PFSK-1 (cell line): Measurements from ENCODE around the gene RNASE1.

ENCODE experiments used
- FOXP2 ChIP-seq: optimal IDR thresholded peaks from 2 replicates; pipeline ENCODE3; 2011; ENCODE audit warnings: borderline replicate concordance, control low read depth, inconsistent platforms; ENCODE audit not compliant: insufficient read depth; ENCODE audit errors: extremely low read length, extremely low read depth
- POLR2AphosphoS5 ChIP-seq: IDR thresholded peaks from 2 replicates; pipeline ENCODE4 v1.6.1; 2012; ENCODE audit warnings: low read depth, mild to moderate bottlenecking, control low read depth, low read length, moderate library complexity
- REST ChIP-seq, 2 experiments: IDR thresholded peaks; 2 replicates each; pipeline versions ENCODE4 v1.6.1 to v1.8.0; 2011 to 2012; ENCODE audit warnings: low read depth in 2 of 2, low read length in 2 of 2, control low read depth in 1 of 2, inconsistent platforms in 1 of 2, mild to moderate bottlenecking in 1 of 2, moderate library complexity in 1 of 2; ENCODE audit not compliant: insufficient read depth in 1 of 2
- SIN3A ChIP-seq: IDR thresholded peaks from 2 replicates; pipeline ENCODE4 v1.6.1; 2012; ENCODE audit warnings: mild to moderate bottlenecking, low read length, moderate library complexity, borderline replicate concordance; ENCODE audit not compliant: insufficient read depth
- TAF1 ChIP-seq: IDR thresholded peaks from 2 replicates; pipeline ENCODE4 v1.6.1; 2012; ENCODE audit warnings: low read length, control low read depth, borderline replicate concordance; ENCODE audit not compliant: insufficient read depth

The RNASE1 gene

GRCh38 chr14:20781803-20782202 is 20.8 kb downstream of the RNASE1 start:
- TF ChIP-seq TAF1 (no peak), POLR2AphosphoS5 (no peak), SIN3A (no peak), FOXP2 (no peak), REST (IDR thresholded peaks at IDR 0.05; ENCODE audit: insufficient read depth in 1 of 2, low read depth in 2 of 2, low read length in 2 of 2) (no peak)

- TF ChIP-seq TAF1 (no peak), POLR2AphosphoS5 (no peak)
Observed at GRCh38 chr14:20775901-20776300, 26.7 kb downstream of the RNASE1 start.

GRCh38 chr14:20775043-20775442 is 27.6 kb downstream of the RNASE1 start:
- TF ChIP-seq SIN3A (no peak), POLR2AphosphoS5 (no peak), FOXP2 (no peak), TAF1 (no peak), REST (IDR thresholded peaks at IDR 0.05; ENCODE audit: insufficient read depth in 1 of 2, low read depth in 2 of 2, low read length in 2 of 2) (no peak)

GRCh38 chr14:20774258-20774824 is 28.3 kb downstream of the RNASE1 start:
- TF ChIP-seq SIN3A, result no peak
- TF ChIP-seq TAF1, result no peak
- no peak for TF ChIP-seq FOXP2
- TF ChIP-seq REST (IDR thresholded peaks at IDR 0.05; ENCODE audit: insufficient read depth in 1 of 2, low read depth in 2 of 2, low read length in 2 of 2), result no peak
- TF ChIP-seq POLR2AphosphoS5, result no peak

- TF ChIP-seq TAF1 (no peak), SIN3A (no peak), FOXP2 (no peak), POLR2AphosphoS5 (no peak), REST (IDR thresholded peaks at IDR 0.05; ENCODE audit: insufficient read depth in 1 of 2, low read depth in 2 of 2, low read length in 2 of 2) (no peak)
Observed at GRCh38 chr14:20772650-20773049, 30.0 kb downstream of the RNASE1 start.
